Activated T-cell treated with anti-CD3 and anti-CD28 coated beads for 48 hours (primary cell): ENCODE data around the gene RDH13.
"Not testable (repeated sequence)": the region's sequence is repeated elsewhere in the genome, so short reads cannot be mapped to it uniquely, and the experiment has no call there.

Experiments
- DNase-seq: peaks from one replicate; pipeline ENCODE4 v3.0.0-alpha.2; 2020; ENCODE audit warnings: low read depth

Gene RDH13

GRCh38 chr19:55044771-55045716, 17.9 kb downstream of the RDH13 start:
- no peak for DNase-seq

- no peak for DNase-seq
These were observed 18.7 kb downstream of the RDH13 start for GRCh38 chr19:55044286-55044685.

- no peak for DNase-seq
These were observed 20.3 kb downstream of the RDH13 start for GRCh38 chr19:55042688-55043087.

GRCh38 chr19:55042344-55042678, 20.6 kb downstream of the RDH13 start:
- no peak for DNase-seq

GRCh38 chr19:55041627-55042343, 21.2 kb downstream of the RDH13 start:
- no peak for DNase-seq

GRCh38 chr19:55041244-55041626, 21.7 kb downstream of the RDH13 start:
- no peak for DNase-seq

GRCh38 chr19:55040654-55041053, 22.3 kb downstream of the RDH13 start:
- not testable (repeated sequence) for DNase-seq

- DNase-seq, result not testable (repeated sequence)
These were observed 25.3 kb downstream of the RDH13 start for GRCh38 chr19:55037603-55038002.

GRCh38 chr19:55036058-55036457, 26.9 kb downstream of the RDH13 start:
- DNase-seq, result no peak

GRCh38 chr19:55034751-55035150, 28.2 kb downstream of the RDH13 start:
- no peak for DNase-seq

GRCh38 chr19:55032976-55033643, 29.8 kb downstream of the RDH13 start:
- not testable (repeated sequence) for DNase-seq

- DNase-seq, result no peak
These were observed 30.7 kb downstream of the RDH13 start for GRCh38 chr19:55032170-55032800.

- no peak for DNase-seq
These were observed 31.8 kb downstream of the RDH13 start for GRCh38 chr19:55031178-55031577.

GRCh38 chr19:55028757-55029156, 34.2 kb downstream of the RDH13 start:
- no peak for DNase-seq

GRCh38 chr19:55027472-55028337, 35.2 kb downstream of the RDH13 start:
- DNase-seq, result no peak

GRCh38 chr19:55027140-55027471, 35.8 kb downstream of the RDH13 start:
- not testable (repeated sequence) for DNase-seq

- DNase-seq, result no peak
These were observed 38.8 kb downstream of the RDH13 start for GRCh38 chr19:55024111-55024510.

GRCh38 chr19:55020351-55020750, 42.6 kb downstream of the RDH13 start:
- DNase-seq, result not testable (repeated sequence)

GRCh38 chr19:55018633-55019032, 44.3 kb downstream of the RDH13 start:
- no peak for DNase-seq

GRCh38 chr19:55018216-55018615, 44.7 kb downstream of the RDH13 start:
- no peak for DNase-seq

- DNase-seq, result no peak
These were observed 46.9 kb downstream of the RDH13 start for GRCh38 chr19:55016017-55016416.
